DND-41 (cell line): ENCODE measurements around the gene PKP2.

Source experiments
- CTCF ChIP-seq: IDR thresholded peaks from 2 replicates; pipeline ENCODE4 v1.5.1; 2012; ENCODE audit warnings: borderline replicate concordance, low read length, moderate library complexity, mild to moderate bottlenecking; ENCODE audit not compliant: poor library complexity, severe bottlenecking; ENCODE audit errors: extremely low read depth
- EZH2 ChIP-seq: IDR thresholded peaks from 3 replicates; pipeline ENCODE4 v1.6.1; 2012; ENCODE audit warnings: borderline replicate concordance, low read depth, mild to moderate bottlenecking, moderate library complexity, low read length, inconsistent platforms; ENCODE audit not compliant: severe bottlenecking

DNA sequence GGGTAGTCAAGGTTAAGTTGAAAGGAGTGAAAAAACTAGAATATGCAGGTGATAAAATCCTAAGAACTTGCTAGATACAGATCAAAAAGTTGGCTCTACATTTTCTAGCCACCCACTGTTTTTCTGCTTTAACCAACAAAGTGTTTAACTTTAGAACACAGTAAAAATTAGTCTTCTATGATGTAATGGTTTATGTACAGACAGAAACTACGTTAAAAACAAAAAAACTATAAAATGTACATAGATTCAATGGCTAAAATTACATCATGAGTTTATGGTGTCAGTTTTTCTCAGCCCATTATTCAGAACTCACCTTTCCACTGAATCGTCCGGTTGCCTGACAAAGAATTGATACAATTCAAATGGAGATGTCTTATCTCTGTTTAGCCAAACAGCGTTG is 143.0 kb downstream of the PKP2 start:
- no peak for TF ChIP-seq CTCF
- no peak for TF ChIP-seq EZH2
